Measurements from ENCODE around the gene CATSPER3.

Gene CATSPER3

DNA sequence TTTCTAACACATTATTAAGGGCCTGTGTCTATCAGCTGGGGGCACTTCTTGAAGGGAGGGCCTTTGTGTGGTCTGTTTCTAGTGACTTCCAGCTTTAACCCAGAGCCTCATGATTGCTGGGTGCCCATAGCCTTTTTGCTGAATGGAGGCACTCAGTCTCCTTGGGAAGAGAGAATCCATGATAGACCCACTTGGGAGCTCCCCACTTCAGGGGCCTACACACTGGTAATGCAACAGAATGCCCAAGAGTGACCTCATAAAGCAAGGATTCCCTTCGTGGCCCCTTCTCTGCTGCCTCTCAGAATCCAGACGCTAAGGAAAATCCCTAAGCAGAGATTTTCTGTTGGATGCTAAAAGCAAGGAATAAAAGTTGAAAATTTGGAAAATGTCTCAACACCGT lies at the start of gene CATSPER3:
CATSPER3 (plus strand) TSS at position 301 of the 400 bp plus-strand sequence; CDS start at position 386, 85 bp downstream.
- no peaks in the 10 kb centered on the region for H3K27me3 ChIP-seq (ENCODE audit: low read depth, low read length)
- H3K36me3 ChIP-seq (ENCODE audit: control insufficient read depth in 1 of 2, insufficient read depth in 2 of 2, low read length in 2 of 2), result peaks cover 0 to 33% of the 10 kb centered on the region in 2 donors
- H3K9me3 ChIP-seq (ENCODE audit: control insufficient read depth in 1 of 2, low read length in 2 of 2), result no peaks in the 10 kb centered on the region
- no peaks in the 10 kb centered on the region for H3K4me1 ChIP-seq (ENCODE audit: control insufficient read depth in 1 of 2, insufficient read depth in 2 of 2, low read length in 2 of 2)
- H3K27ac ChIP-seq (ENCODE audit: low read length), result no peak within 1 kb of the TSS
- no peak within 1 kb of the TSS for H3K4me3 ChIP-seq (ENCODE audit: low read depth in 1 of 2, low read length in 2 of 2)

DNA sequence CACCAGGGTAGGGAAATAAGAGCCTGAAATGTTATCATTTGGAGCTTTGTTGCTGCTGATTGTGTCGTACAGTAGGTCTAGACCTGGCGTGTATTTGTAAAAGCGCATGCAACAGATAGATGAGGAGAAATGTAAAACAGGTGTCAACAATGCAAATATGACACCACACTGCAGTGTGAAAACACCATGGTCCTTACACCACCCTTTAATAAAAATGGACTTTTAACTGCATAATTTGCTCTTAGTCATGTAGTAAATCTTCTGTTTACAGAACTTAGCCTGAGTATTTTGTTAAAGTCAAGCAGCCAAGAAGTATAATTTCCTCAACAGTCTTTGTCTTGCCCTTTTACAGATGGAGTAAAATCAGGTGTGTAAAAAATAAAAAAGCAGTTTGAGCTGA lies 48.8 kb upstream of the CATSPER3 start:
- Histone ChIP-seq H3K27me3 (ENCODE audit: low read depth, low read length) (no peaks in the 10 kb centered on the region), H3K27ac (ENCODE audit: low read length) (no peak overlapping the region), H3K4me3 (ENCODE audit: low read depth in 1 of 2, low read length in 2 of 2) (no peak overlapping the region), H3K9me3 (ENCODE audit: control insufficient read depth in 1 of 2, low read length in 2 of 2) (no peaks in the 10 kb centered on the region), H3K36me3 (ENCODE audit: control insufficient read depth in 1 of 2, insufficient read depth in 2 of 2, low read length in 2 of 2) (peaks cover 13 to 25% of the 10 kb centered on the region in 2 donors), H3K4me1 (ENCODE audit: control insufficient read depth in 1 of 2, insufficient read depth in 2 of 2, low read length in 2 of 2) (no peaks in the 10 kb centered on the region)

DNA sequence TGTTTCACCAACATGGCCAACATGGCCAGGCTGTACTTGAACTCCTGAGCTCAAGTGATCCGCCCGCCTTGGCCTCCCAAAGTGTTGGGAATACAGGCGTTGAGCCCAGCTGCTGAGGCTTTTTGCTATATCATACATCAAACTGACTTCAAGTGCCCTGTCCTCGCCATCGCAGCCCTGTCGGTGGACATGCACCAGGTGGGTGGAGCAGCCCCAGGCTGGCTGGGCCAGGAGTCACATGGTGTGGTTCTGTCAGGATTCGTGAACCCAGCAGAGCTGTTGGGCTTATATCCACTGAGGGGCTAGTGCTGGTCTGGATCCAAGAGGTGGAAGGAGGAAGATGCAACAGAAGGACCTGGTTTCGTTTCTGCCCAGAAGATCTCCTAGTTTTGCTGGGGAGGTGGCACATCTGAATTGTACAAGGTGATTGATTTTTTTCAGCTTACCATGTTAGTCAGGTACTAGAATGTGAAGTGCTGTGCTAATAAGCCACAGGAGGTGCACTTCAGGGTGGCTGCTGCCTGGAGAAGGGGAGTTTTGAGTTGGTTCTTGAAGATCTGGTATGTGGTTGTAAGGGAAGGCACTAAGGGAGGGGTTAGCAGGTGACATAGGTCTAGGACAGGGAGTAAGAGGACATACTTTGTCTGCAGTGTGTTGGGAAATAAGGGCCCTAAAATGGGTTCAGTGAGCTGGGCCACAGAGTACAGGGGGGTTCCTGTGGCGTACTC lies 46.7 kb upstream of the CATSPER3 start:
- H3K9me3 ChIP-seq (ENCODE audit: control insufficient read depth in 1 of 2, low read length in 2 of 2), result no peaks in the 10 kb centered on the region
- H3K4me3 ChIP-seq (ENCODE audit: low read depth in 1 of 2, low read length in 2 of 2), result no peak overlapping the region
- no peaks in the 10 kb centered on the region for H3K27me3 ChIP-seq (ENCODE audit: low read depth, low read length)
- no peak overlapping the region for H3K27ac ChIP-seq (ENCODE audit: low read length)
- peaks cover 13 to 19% of the 10 kb centered on the region in 2 donors for H3K36me3 ChIP-seq (ENCODE audit: control insufficient read depth in 1 of 2, insufficient read depth in 2 of 2, low read length in 2 of 2)
- no peaks in the 10 kb centered on the region for H3K4me1 ChIP-seq (ENCODE audit: control insufficient read depth in 1 of 2, insufficient read depth in 2 of 2, low read length in 2 of 2)

DNA sequence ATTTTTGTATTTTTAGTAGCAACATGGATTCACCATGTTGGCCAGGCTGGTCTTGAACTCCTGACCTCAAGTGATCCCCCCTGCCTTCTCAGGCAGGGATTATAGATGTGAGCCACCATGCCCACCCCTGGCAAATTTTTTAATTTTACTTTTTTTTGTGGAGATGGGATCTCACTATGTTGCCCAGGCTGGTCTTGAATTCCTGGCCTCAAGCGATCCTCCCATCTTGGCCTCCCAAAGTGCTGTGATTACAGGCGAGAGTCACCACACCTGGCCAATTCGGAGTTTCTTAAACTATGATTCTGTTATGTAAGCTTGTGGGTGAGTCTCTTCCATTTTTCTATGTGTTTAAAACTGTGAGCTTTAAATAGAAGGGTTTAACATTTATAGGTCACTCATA lies 35.2 kb upstream of the CATSPER3 start:
- Histone ChIP-seq H3K4me3 (ENCODE audit: low read depth in 1 of 2, low read length in 2 of 2) (no peak overlapping the region), H3K4me1 (ENCODE audit: control insufficient read depth in 1 of 2, insufficient read depth in 2 of 2, low read length in 2 of 2) (no peaks in the 10 kb centered on the region), H3K9me3 (ENCODE audit: control insufficient read depth in 1 of 2, low read length in 2 of 2) (no peaks in the 10 kb centered on the region), H3K27me3 (ENCODE audit: low read depth, low read length) (no peaks in the 10 kb centered on the region), H3K36me3 (ENCODE audit: control insufficient read depth in 1 of 2, insufficient read depth in 2 of 2, low read length in 2 of 2) (peaks cover 4 to 5% of the 10 kb centered on the region in 2 donors), H3K27ac (ENCODE audit: low read length) (no peak overlapping the region)

DNA sequence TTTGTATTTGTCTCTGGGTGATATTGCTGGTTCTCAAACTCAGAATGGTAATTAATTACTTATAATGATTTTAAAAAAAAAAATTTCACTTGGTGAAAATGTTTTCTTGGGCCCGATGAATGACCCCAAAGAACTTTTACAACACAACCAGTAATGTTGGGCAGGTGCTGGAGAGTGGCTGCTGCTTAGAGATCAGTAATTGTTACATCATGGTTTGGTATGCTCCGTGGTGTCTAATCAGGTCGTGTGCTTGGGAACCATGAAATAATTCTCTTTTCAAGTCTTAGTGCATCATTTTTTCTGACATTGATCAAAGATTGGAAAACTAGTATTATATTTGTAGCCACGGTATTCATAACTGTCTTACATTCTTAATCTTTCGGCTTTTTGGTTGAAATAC lies 33.5 kb upstream of the CATSPER3 start:
- Histone ChIP-seq H3K4me3 (ENCODE audit: low read depth in 1 of 2, low read length in 2 of 2) (no peak overlapping the region), H3K27me3 (ENCODE audit: low read depth, low read length) (no peaks in the 10 kb centered on the region), H3K27ac (ENCODE audit: low read length) (no peak overlapping the region), H3K9me3 (ENCODE audit: control insufficient read depth in 1 of 2, low read length in 2 of 2) (no peaks in the 10 kb centered on the region), H3K36me3 (ENCODE audit: control insufficient read depth in 1 of 2, insufficient read depth in 2 of 2, low read length in 2 of 2) (peaks cover 4 to 5% of the 10 kb centered on the region in 2 donors), H3K4me1 (ENCODE audit: control insufficient read depth in 1 of 2, insufficient read depth in 2 of 2, low read length in 2 of 2) (no peaks in the 10 kb centered on the region)

DNA sequence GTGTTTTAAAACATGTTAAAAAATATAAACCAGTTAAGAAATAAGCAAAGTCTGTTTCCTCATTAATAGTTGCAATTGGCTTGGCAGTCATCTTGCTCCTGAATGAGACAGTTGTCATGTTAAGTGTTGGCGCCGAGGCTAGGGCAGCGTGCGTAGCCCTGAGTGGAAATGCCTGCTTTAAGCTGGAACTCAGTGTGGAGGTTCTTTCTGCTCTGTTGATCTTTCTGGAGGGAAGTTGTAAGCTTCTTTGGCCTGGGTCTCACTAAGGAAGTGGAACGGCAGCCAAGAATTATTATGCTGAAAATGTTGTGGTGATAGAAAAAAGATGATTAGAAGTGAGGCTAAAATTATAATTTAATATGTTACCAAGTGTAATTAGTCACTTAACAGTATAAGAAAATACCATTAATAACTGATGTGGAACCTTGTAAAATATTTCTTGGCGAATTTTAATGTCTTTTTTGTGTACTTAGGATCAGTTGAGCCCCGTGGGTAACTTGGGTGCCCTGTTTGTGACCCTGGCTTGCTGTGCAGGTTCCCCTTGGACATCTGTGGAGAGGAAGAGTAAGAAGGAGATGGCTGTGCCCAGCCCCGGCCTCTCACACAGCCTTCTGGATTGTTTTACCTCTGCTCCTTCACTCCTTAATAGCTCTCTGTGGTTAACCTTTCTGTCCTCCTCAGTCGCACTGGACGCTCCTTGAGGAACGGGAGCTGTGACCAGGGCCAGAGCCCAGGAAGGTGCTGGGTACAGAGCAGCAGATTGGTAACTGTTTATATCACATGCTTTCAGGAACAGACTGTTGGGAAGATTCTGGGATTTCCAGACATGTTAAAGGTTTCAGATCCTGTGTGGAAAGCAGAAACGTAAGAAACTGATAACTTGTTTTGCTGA lies 31.8 kb upstream of the CATSPER3 start:
- no peak overlapping the region for H3K27ac ChIP-seq (ENCODE audit: low read length)
- peaks cover 4 to 5% of the 10 kb centered on the region in 2 donors for H3K36me3 ChIP-seq (ENCODE audit: control insufficient read depth in 1 of 2, insufficient read depth in 2 of 2, low read length in 2 of 2)
- H3K9me3 ChIP-seq (ENCODE audit: control insufficient read depth in 1 of 2, low read length in 2 of 2), result no peaks in the 10 kb centered on the region
- no peaks in the 10 kb centered on the region for H3K27me3 ChIP-seq (ENCODE audit: low read depth, low read length)
- no peak overlapping the region for H3K4me3 ChIP-seq (ENCODE audit: low read depth in 1 of 2, low read length in 2 of 2)
- H3K4me1 ChIP-seq (ENCODE audit: control insufficient read depth in 1 of 2, insufficient read depth in 2 of 2, low read length in 2 of 2), result no peaks in the 10 kb centered on the region

DNA sequence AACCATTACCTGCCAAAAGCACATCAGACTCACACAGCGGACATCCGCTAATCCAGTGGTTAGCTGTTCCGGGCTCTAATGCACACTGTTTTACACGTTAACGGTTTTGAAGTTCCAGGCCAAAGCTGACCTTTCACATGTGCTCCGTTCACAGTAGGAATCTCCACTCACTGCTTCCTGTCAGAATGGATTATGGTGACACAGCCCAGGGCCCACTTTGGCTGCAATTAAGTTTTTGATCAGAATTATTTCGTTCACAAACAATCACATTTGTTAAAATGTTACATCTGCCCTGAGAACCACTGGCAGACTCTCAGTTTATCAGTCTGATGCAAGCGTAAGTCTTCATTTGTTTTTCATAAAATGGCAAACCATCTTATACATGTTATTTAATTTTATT lies 30.2 kb upstream of the CATSPER3 start:
- Histone ChIP-seq H3K4me1 (ENCODE audit: control insufficient read depth in 1 of 2, insufficient read depth in 2 of 2, low read length in 2 of 2) (no peaks in the 10 kb centered on the region), H3K36me3 (ENCODE audit: control insufficient read depth in 1 of 2, insufficient read depth in 2 of 2, low read length in 2 of 2) (peaks cover 4 to 5% of the 10 kb centered on the region in 2 donors), H3K4me3 (ENCODE audit: low read depth in 1 of 2, low read length in 2 of 2) (no peak overlapping the region), H3K27me3 (ENCODE audit: low read depth, low read length) (no peaks in the 10 kb centered on the region), H3K27ac (ENCODE audit: low read length) (no peak overlapping the region), H3K9me3 (ENCODE audit: control insufficient read depth in 1 of 2, low read length in 2 of 2) (no peaks in the 10 kb centered on the region)

DNA sequence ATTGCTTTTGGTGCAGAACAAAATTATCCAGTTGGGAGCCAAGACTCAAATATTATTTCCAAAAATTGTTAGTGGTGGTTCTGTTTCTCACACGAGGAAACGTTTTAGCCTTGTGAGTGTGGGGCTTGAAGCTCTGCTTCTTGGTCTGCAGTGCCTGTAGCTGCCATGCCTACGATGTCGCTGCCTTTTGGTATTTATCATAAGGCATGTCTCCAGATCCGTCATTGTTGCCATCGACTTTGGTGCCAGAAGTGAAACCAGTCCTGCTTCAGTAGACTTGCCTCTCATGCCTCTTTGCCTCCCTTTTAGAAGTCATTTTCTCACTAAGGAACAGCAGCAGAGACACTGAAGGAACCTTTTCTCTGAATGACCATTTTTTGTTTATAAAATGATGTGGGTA lies 29.7 kb upstream of the CATSPER3 start:
- H3K9me3 ChIP-seq (ENCODE audit: control insufficient read depth in 1 of 2, low read length in 2 of 2), result no peaks in the 10 kb centered on the region
- H3K36me3 ChIP-seq (ENCODE audit: control insufficient read depth in 1 of 2, insufficient read depth in 2 of 2, low read length in 2 of 2), result peaks cover 4 to 5% of the 10 kb centered on the region in 2 donors
- no peak overlapping the region for H3K4me3 ChIP-seq (ENCODE audit: low read depth in 1 of 2, low read length in 2 of 2)
- no peak overlapping the region for H3K27ac ChIP-seq (ENCODE audit: low read length)
- H3K27me3 ChIP-seq (ENCODE audit: low read depth, low read length), result no peaks in the 10 kb centered on the region
- no peaks in the 10 kb centered on the region for H3K4me1 ChIP-seq (ENCODE audit: control insufficient read depth in 1 of 2, insufficient read depth in 2 of 2, low read length in 2 of 2)

DNA sequence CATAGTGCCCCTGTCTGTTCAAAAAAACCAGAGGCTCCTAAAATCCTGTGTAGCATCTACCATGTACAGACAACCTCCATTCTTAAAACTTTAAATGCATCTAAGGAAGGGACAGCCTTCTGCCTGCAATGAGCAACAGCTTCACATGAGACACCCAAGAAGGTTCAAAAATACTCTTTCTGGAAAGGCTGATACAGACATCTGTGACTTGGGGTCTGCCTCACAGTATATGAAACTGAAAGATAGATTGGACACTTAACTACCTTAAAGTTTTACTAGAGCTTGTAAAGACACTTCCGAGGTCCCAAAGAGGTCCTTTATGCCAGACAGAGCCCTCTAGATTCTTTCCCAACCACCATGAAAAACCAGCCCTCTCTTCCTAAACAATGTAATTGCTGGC lies 28.2 kb upstream of the CATSPER3 start:
- Histone ChIP-seq H3K36me3 (ENCODE audit: control insufficient read depth in 1 of 2, insufficient read depth in 2 of 2, low read length in 2 of 2) (peaks cover 0 to 5% of the 10 kb centered on the region in 2 donors), H3K4me3 (ENCODE audit: low read depth in 1 of 2, low read length in 2 of 2) (no peak overlapping the region), H3K27me3 (ENCODE audit: low read depth, low read length) (no peaks in the 10 kb centered on the region), H3K4me1 (ENCODE audit: control insufficient read depth in 1 of 2, insufficient read depth in 2 of 2, low read length in 2 of 2) (no peaks in the 10 kb centered on the region), H3K9me3 (ENCODE audit: control insufficient read depth in 1 of 2, low read length in 2 of 2) (no peaks in the 10 kb centered on the region), H3K27ac (ENCODE audit: low read length) (no peak overlapping the region)

DNA sequence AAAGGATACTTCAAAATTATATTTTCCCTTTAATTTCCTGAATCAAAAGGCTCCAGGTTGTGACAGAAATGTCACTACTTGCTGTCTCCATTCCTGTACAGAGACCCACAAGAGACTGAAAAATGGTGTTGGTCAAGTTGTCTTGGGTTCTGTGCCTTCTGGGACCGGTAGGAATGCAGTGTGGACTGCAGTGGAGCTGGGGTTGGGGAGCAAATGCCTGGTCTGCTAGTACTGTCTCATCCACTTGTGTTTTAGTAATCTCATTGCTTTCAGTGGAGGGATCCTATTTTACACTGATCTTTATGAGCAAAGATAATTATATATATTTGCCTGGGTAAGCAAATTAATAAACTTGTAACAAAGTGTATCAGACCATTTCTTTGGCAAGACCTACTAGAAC lies 24.2 kb upstream of the CATSPER3 start:
- H3K27me3 ChIP-seq (ENCODE audit: low read depth, low read length), result no peaks in the 10 kb centered on the region
- H3K9me3 ChIP-seq (ENCODE audit: control insufficient read depth in 1 of 2, low read length in 2 of 2), result no peaks in the 10 kb centered on the region
- no peak overlapping the region for H3K4me3 ChIP-seq (ENCODE audit: low read depth in 1 of 2, low read length in 2 of 2)
- peaks cover 0 to 5% of the 10 kb centered on the region in 2 donors for H3K36me3 ChIP-seq (ENCODE audit: control insufficient read depth in 1 of 2, insufficient read depth in 2 of 2, low read length in 2 of 2)
- no peaks in the 10 kb centered on the region for H3K4me1 ChIP-seq (ENCODE audit: control insufficient read depth in 1 of 2, insufficient read depth in 2 of 2, low read length in 2 of 2)
- no peak overlapping the region for H3K27ac ChIP-seq (ENCODE audit: low read length)

DNA sequence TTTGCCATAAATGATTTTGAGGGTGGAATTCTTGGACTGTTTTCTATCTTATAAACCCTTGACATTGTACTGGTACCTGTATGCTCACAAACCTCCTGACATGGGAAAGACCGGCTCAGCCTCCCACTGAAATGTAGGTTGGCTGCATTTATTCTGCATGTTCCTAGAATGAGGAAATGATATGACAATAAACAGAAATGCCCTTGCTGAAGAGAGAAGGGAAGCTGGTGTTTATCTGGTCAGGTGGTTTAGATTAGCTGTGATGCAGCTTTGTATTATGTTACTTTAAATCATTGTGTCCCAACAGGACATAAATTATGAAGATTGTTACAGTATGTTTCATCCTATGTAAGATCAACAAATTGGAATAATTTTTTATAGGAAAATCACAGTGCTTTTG lies 23.1 kb upstream of the CATSPER3 start:
- no peaks in the 10 kb centered on the region for H3K27me3 ChIP-seq (ENCODE audit: low read depth, low read length)
- no peaks in the 10 kb centered on the region for H3K9me3 ChIP-seq (ENCODE audit: control insufficient read depth in 1 of 2, low read length in 2 of 2)
- H3K4me1 ChIP-seq (ENCODE audit: control insufficient read depth in 1 of 2, insufficient read depth in 2 of 2, low read length in 2 of 2), result no peaks in the 10 kb centered on the region
- no peak overlapping the region for H3K4me3 ChIP-seq (ENCODE audit: low read depth in 1 of 2, low read length in 2 of 2)
- H3K27ac ChIP-seq (ENCODE audit: low read length), result no peak overlapping the region
- peaks cover 0 to 5% of the 10 kb centered on the region in 2 donors for H3K36me3 ChIP-seq (ENCODE audit: control insufficient read depth in 1 of 2, insufficient read depth in 2 of 2, low read length in 2 of 2)
